Gastrocnemius medialis (tissue), 4 donors: ENCODE data around the gene BTBD3. TPM values are rescaled to one million over a fixed set of nuclear protein-coding genes. Genes with fewer than 3 reads are reported as not detected.

Experiments used
- ATAC-seq, 2 donors: fragments of 150-250 bp; one replicate each; pipeline ENCODE4 v1.9.1; 2016
- DNase-seq, 2 donors: peaks; one replicate each; pipeline ENCODE4 v3.0.0-alpha.2; 2019
- H3K27ac ChIP-seq, 4 donors: fragments of 200-600 bp; sonication (generic); 1 replicate in 1 of 4; 2 replicates in 3 of 4; pipeline ENCODE4 v1.5.1; 2016 to 2018; ENCODE audit warnings: mild to moderate bottlenecking in 2 of 4, moderate library complexity in 1 of 4
- H3K27me3 ChIP-seq, 3 donors: fragments of 200-600 bp; sonication (generic) in 2 of 3; 1 replicate in 1 of 3; 2 replicates in 2 of 3; pipeline versions ENCODE4 v1.5.1 to v1.6.0; 2016 to 2019; ENCODE audit warnings: mild to moderate bottlenecking in 1 of 3, moderate library complexity in 1 of 3
- H3K36me3 ChIP-seq, 2 donors: fragments of 200-600 bp; sonication (generic) in 1 of 2; one replicate each; pipeline ENCODE4 v1.5.1; 2017 to 2018
- H3K4me1 ChIP-seq, 2 donors: fragments of 200-600 bp; sonication (generic) in 1 of 2; one replicate each; pipeline ENCODE4 v1.5.1; 2016 to 2017; ENCODE audit warnings: mild to moderate bottlenecking in 2 of 2
- H3K4me3 ChIP-seq, 4 donors: fragments of 200-600 bp; sonication (generic) in 3 of 4; 1 replicate in 1 of 4; 2 replicates in 3 of 4; pipeline ENCODE4 v1.5.1; 2016 to 2019; ENCODE audit warnings: mild to moderate bottlenecking in 2 of 4
- H3K9me3 ChIP-seq, 3 donors: fragments of 200-600 bp; sonication (generic) in 2 of 3; 1 replicate in 1 of 3; 2 replicates in 2 of 3; pipeline ENCODE4 v1.5.1; 2016 to 2019
- CTCF ChIP-seq, 5 experiments: fragments of 450-650 bp in 3 of 5; fragments of 200-600 bp in 2 of 5; sonication (generic) in 2 of 5; IDR thresholded peaks in 4 of 5; conservative IDR thresholded peaks in 1 of 5; 1 replicate in 4 of 5; 2 replicates in 1 of 5; pipeline ENCODE4 v1.5.1; 2016 to 2019; ENCODE audit warnings: antibody characterized with exemption in 5 of 5, mild to moderate bottlenecking in 3 of 5, moderate library complexity in 3 of 5
- POLR2A ChIP-seq, 2 donors: fragments of 450-650 bp; IDR thresholded peaks; one replicate each; pipeline ENCODE4 v1.6.1; 2017; ENCODE audit warnings: antibody characterized with exemption in 2 of 2, mild to moderate bottlenecking in 2 of 2, moderate library complexity in 2 of 2
- in situ Hi-C, 4 donors: fragments of 200-750 bp; cut with MboI; loops; one replicate each; pipeline versions ENCODE4 v1.15.0 to v1.8.0; 2017; ENCODE audit warnings: low sequenced_read_pairs in 4 of 4
- intact Hi-C: fragments of 100-400 bp; cut with DNase I; formaldehyde crosslinking; loops from one replicate; pipeline ENCODE4 v1.15.1; 2023; ENCODE audit warnings: low total_unique reads
- total RNA-seq, 4 donors: library from RNA; depleted of rRNA; stranded (reverse); fragments of >200 nt; gene quantifications; one replicate each; pipeline versions ENCODE4 v1.1.0 to v1.2.3, GENCODE V29; 2016

Gene BTBD3
- total RNA-seq, 4 donors from 2014 or later, result 13.8 to 21.9 (median 14.8) TPM

- Histone ChIP-seq H3K9me3 (no peaks in the 10 kb centered on the region), H3K4me1 (no peaks in the 10 kb centered on the region), H3K36me3 (no peaks in the 10 kb centered on the region), H3K4me3 (no peak overlapping the region), H3K27ac (no peak overlapping the region), H3K27me3 (no peaks in the 10 kb centered on the region)
- TF ChIP-seq CTCF (IDR thresholded peaks at IDR 0.05 in 4 of 5, conservative IDR thresholded peaks at IDR 0.05 in 1 of 5), result no peak
- no peak for TF ChIP-seq POLR2A (IDR thresholded peaks at IDR 0.05)
- no peak for DNase-seq
- in situ Hi-C loops, result no loop called here
- ATAC-seq, result no peak
- intact Hi-C loops, result no loop called here
Measured at GRCh38 chr20:11935212-11936154, 17.8 kb downstream of the BTBD3 start.

GRCh38 chr20:11936157-11936556 lies 18.5 kb downstream of the BTBD3 start:
- Histone ChIP-seq H3K27me3 (no peaks in the 10 kb centered on the region), H3K27ac (no peak overlapping the region), H3K4me3 (no peak overlapping the region), H3K36me3 (no peaks in the 10 kb centered on the region), H3K9me3 (no peaks in the 10 kb centered on the region), H3K4me1 (no peaks in the 10 kb centered on the region)
- TF ChIP-seq CTCF (IDR thresholded peaks at IDR 0.05 in 4 of 5, conservative IDR thresholded peaks at IDR 0.05 in 1 of 5) (no peak), POLR2A (IDR thresholded peaks at IDR 0.05) (no peak)
- no peak for ATAC-seq
- in situ Hi-C loops, result no loop called here
- no peak for DNase-seq
- intact Hi-C loops, result no loop called here

GRCh38 chr20:11937230-11937629 lies 19.5 kb downstream of the BTBD3 start:
- Histone ChIP-seq H3K9me3 (no peaks in the 10 kb centered on the region), H3K27me3 (no peaks in the 10 kb centered on the region), H3K36me3 (no peaks in the 10 kb centered on the region), H3K27ac (no peak overlapping the region), H3K4me3 (no peak overlapping the region), H3K4me1 (no peaks in the 10 kb centered on the region)
- ATAC-seq (no peak), DNase-seq (no peak)
- TF ChIP-seq POLR2A (IDR thresholded peaks at IDR 0.05), result no peak
- TF ChIP-seq CTCF (IDR thresholded peaks at IDR 0.05 in 4 of 5, conservative IDR thresholded peaks at IDR 0.05 in 1 of 5), result no peak
- in situ Hi-C loops, result no loop called here
- intact Hi-C loops, result no loop called here

GRCh38 chr20:11941593-11942246 lies 24.0 kb downstream of the BTBD3 start:
- H3K4me1 ChIP-seq, result no peaks in the 10 kb centered on the region
- in situ Hi-C loops, result no loop called here
- ATAC-seq, result no peak
- TF ChIP-seq CTCF (IDR thresholded peaks at IDR 0.05 in 4 of 5, conservative IDR thresholded peaks at IDR 0.05 in 1 of 5), result no peak
- TF ChIP-seq POLR2A (IDR thresholded peaks at IDR 0.05), result no peak
- no peak overlapping the region for H3K27ac ChIP-seq
- DNase-seq, result no peak
- intact Hi-C loops, result no loop called here
- no peaks in the 10 kb centered on the region for H3K36me3 ChIP-seq
- H3K9me3 ChIP-seq, result no peaks in the 10 kb centered on the region
- H3K4me3 ChIP-seq, result no peak overlapping the region
- no peaks in the 10 kb centered on the region for H3K27me3 ChIP-seq
